Testis (tissue), 2 donors: Measurements from ENCODE around the gene ATP2A2.

ENCODE experiments used
- CTCF ChIP-seq, 3 experiments: fragments of 450-650 bp in 2 of 3; fragments of 200-600 bp in 1 of 3; sonication (generic) in 1 of 3; IDR thresholded peaks; one replicate each; pipeline ENCODE4 v1.5.1; 2016 to 2019; ENCODE audit warnings: antibody characterized with exemption in 3 of 3, mild to moderate bottlenecking in 2 of 3, moderate library complexity in 1 of 3
- POLR2A ChIP-seq: fragments of 450-650 bp; IDR thresholded peaks from one replicate; pipeline ENCODE4 v1.6.1; 2017; ENCODE audit warnings: antibody characterized with exemption, mild to moderate bottlenecking, moderate library complexity

GRCh38 chr12:110310763-110311162, 29.7 kb downstream of the ATP2A2 start:
- TF ChIP-seq POLR2A, result no peak
- TF ChIP-seq CTCF (IDR thresholded peaks at IDR 0.05), result no peak
